HepG2 (cell line): ENCODE measurements around the gene HOXA6. TPM values are rescaled to one million over a fixed set of nuclear protein-coding genes. Genes with fewer than 3 reads are reported as not detected.

Experiments used
- ATAC-seq: fragments of 200-7000 bp; cut with Tn5 transposase; 3 replicates; pipeline ENCODE4 v1.9.1; 2020; ENCODE audit warnings: mild to moderate bottlenecking, moderate library complexity
- BruUV-seq: library from RNA; stranded (reverse); fragments of 400-500 nt; replicated peaks from 2 replicates; lab custom pipeline; 2021; lab: Mats Ljungman, UMichigan
- CTCF ChIA-PET: fragments of 300-600 bp; formaldehyde crosslinking; extraction: SDS; loops from one replicate; lab custom pipeline; 2021; ENCODE audit warnings: low total read pairs, inconsistent platforms, low intra/inter-chr PET ratio; lab: Yijun Ruan, JAX
- POLR2A ChIA-PET: fragments of 350-600 bp; sonication (Branson Sonifier 250); formaldehyde crosslinking; loops from one replicate; lab custom pipeline; 2020; ENCODE audit warnings: antibody characterized with exemption, inconsistent platforms; lab: Yijun Ruan, JAX
- DNase-seq: peaks from one replicate; pipeline ENCODE4 v3.0.0-alpha.2; 2015; ENCODE audit warnings: low spot score
- FAIRE-seq: peaks from 3 replicates; lab custom pipeline; 2011; peaks lifted over from hg19 to GRCh38; lab: Jason Lieb, UNC
- H2AFZ ChIP-seq: one replicate; pipeline ENCODE4 v1.6.1; 2011; ENCODE audit warnings: low read length, inconsistent platforms
- H3K27ac ChIP-seq: fragments of 300-600 bp; 3 replicates; pipeline ENCODE4 v1.8.0; 2011; ENCODE audit warnings: mixed run types, mild to moderate bottlenecking, mixed read lengths, low read length, inconsistent platforms; ENCODE audit not compliant: insufficient read depth; ENCODE audit errors: extremely low read length
- H3K27me3 ChIP-seq, 2 experiments: fragments of 200-600 bp in 1 of 2; 2 replicates in 1 of 2; 3 replicates in 1 of 2; pipeline versions ENCODE4 v1.6.0 to v1.8.0; 2011; ENCODE audit warnings: low read length in 2 of 2, mild to moderate bottlenecking in 2 of 2, moderate library complexity in 2 of 2, inconsistent platforms in 1 of 2; ENCODE audit not compliant: insufficient read depth in 2 of 2, control insufficient read depth in 1 of 2
- H3K36me3 ChIP-seq, 2 experiments: fragments of 200-600 bp in 1 of 2; replicated peaks in 1 of 2; 2 replicates in 1 of 2; 3 replicates in 1 of 2; pipeline versions ENCODE4 v1.5.1 to v1.8.0; 2011; ENCODE audit warnings: low read length in 2 of 2, inconsistent platforms in 1 of 2; ENCODE audit not compliant: insufficient read depth in 2 of 2, control insufficient read depth in 1 of 2
- H3K4me1 ChIP-seq: 2 replicates; pipeline ENCODE4 v1.5.1; 2012; ENCODE audit warnings: low read length, inconsistent platforms; ENCODE audit not compliant: insufficient read depth
- H3K4me2 ChIP-seq: 2 replicates; pipeline ENCODE4 v1.6.0; 2011; ENCODE audit warnings: low read depth, low read length, inconsistent platforms
- H3K4me3 ChIP-seq, 3 experiments: fragments of 200-600 bp in 1 of 3; sonication (generic), shearing (Covaris generic) in 1 of 3; replicated peaks in 1 of 3; 2 replicates each; pipeline ENCODE4 v1.5.1; 2011 to 2016; ENCODE audit warnings: low read length in 3 of 3, inconsistent platforms in 2 of 3, low read depth in 2 of 3, mild to moderate bottlenecking in 2 of 3, control low read depth in 1 of 3, mixed read lengths in 1 of 3; ENCODE audit not compliant: insufficient read depth in 1 of 3
- H3K79me2 ChIP-seq: one replicate; pipeline ENCODE4 v1.6.1; 2011; ENCODE audit warnings: low read length, inconsistent platforms; ENCODE audit not compliant: insufficient read depth
- H3K9ac ChIP-seq: 2 replicates; pipeline ENCODE4 v1.6.0; 2011; ENCODE audit warnings: mild to moderate bottlenecking, low read depth, low read length, inconsistent platforms; ENCODE audit not compliant: insufficient read depth
- H3K9me3 ChIP-seq: 2 replicates; pipeline ENCODE4 v1.5.1; 2012; ENCODE audit warnings: mild to moderate bottlenecking, low read length
- H4K20me1 ChIP-seq: 2 replicates; pipeline ENCODE4 v1.6.0; 2011; ENCODE audit warnings: inconsistent platforms, mild to moderate bottlenecking, low read length, moderate library complexity; ENCODE audit not compliant: insufficient read depth
- HMG20A ChIP-seq: IDR thresholded peaks from 2 replicates; pipeline ENCODE4 v1.6.1; 2016; ENCODE audit warnings: borderline replicate concordance
- MED13 ChIP-seq: sonication (generic); formaldehyde crosslinking; IDR thresholded peaks from 2 replicates; pipeline ENCODE4 v1.5.0; 2020; ENCODE audit warnings: missing genetic modification reagents
- NFE2 ChIP-seq: sonication (generic); formaldehyde crosslinking; IDR thresholded peaks from 2 replicates; pipeline ENCODE4 v1.4.0; 2020; ENCODE audit warnings: missing genetic modification reagents
- RFXANK ChIP-seq: IDR thresholded peaks from 2 replicates; pipeline ENCODE4 v1.6.1; 2016
- SOX13 ChIP-seq, 3 experiments: fragments of 450-650 bp in 1 of 3; sonication (generic) in 1 of 3; formaldehyde crosslinking in 1 of 3; IDR thresholded peaks in 2 of 3; conservative IDR thresholded peaks in 1 of 3; 2 replicates each; pipeline versions ENCODE4 v1.5.0 to v1.6.1; 2016 to 2020; ENCODE audit warnings: antibody characterized with exemption in 1 of 3, mild to moderate bottlenecking in 1 of 3, missing compliant biosample characterization in 1 of 3, missing genetic modification reagents in 1 of 3, moderate library complexity in 1 of 3
- SRY ChIP-seq: sonication (generic); formaldehyde crosslinking; IDR thresholded peaks from 2 replicates; pipeline ENCODE4 v1.8.0; 2022; ENCODE audit warnings: mild to moderate bottlenecking, missing genetic modification reagents
- ZNF121 ChIP-seq: sonication (generic); formaldehyde crosslinking; IDR thresholded peaks from 2 replicates; pipeline ENCODE4 v1.5.0; 2020; ENCODE audit warnings: mild to moderate bottlenecking, missing genetic modification reagents
- ZNF264 ChIP-seq: sonication (generic); formaldehyde crosslinking; IDR thresholded peaks from 2 replicates; pipeline ENCODE4 v1.4.0; 2020; ENCODE audit warnings: missing genetic modification reagents
- WGBS: methylation state at CpG from one replicate; pipeline ENCODE4 v1.1.6; 2017; ENCODE audit warnings: low lambda C conversion rate; 5-methylcytosine and 5-hydroxymethylcytosine counted together
- in situ Hi-C: cut with HindIII; loops from 2 replicates; pipeline ENCODE4 v1.10.0; 2017; ENCODE audit warnings: low pct_unique_long_range_greater_than_20kb; ENCODE audit not compliant: extremely low pct_ligation_motif_present
- intact Hi-C: fragments of 100-400 bp; cut with micrococcal nuclease; formaldehyde crosslinking; loops from one replicate; pipeline ENCODE4 v1.10.0; 2022; ENCODE audit not compliant: unreplicated experiment
- polyA plus RNA-seq, 8 experiments: library from polyadenylated mRNA; depleted of rRNA in 3 of 8; stranded (reverse) in 7 of 8; unstranded in 1 of 8; fragments of >200 nt; fragmentation: Illumina TruSeq in 4 of 8; extraction: Trizol in 4 of 8; gene quantifications; 2 replicates each; pipeline versions ENCODE4 v1.2.1 to v1.2.3, GENCODE V29; 2011 to 2016; ENCODE audit warnings: low read depth in 4 of 8, missing spikeins in 1 of 8, mixed read lengths in 1 of 8; ENCODE audit not compliant: insufficient read depth in 1 of 8
- total RNA-seq, 5 experiments: library from RNA; depleted of rRNA; stranded (reverse); fragments of >200 nt; fragmentation: Illumina TruSeq; extraction: Trizol; gene quantifications; 2 replicates each; pipeline ENCODE4 v1.2.3, GENCODE V29; 2016; ENCODE audit warnings: low read depth in 1 of 5
- TF ChIP-seq, protein P1 (sequence below): sonication (generic); formaldehyde crosslinking; conservative IDR thresholded peaks from 2 replicates; pipeline ENCODE4 v1.4.0; 2020; ENCODE audit warnings: missing genetic modification reagents
- TF ChIP-seq, protein P2 (sequence below): sonication (generic); formaldehyde crosslinking; conservative IDR thresholded peaks from 2 replicates; pipeline ENCODE4 v1.5.0; 2020; ENCODE audit warnings: missing genetic modification reagents
- TF ChIP-seq, protein P3 (sequence below): sonication (generic); formaldehyde crosslinking; IDR thresholded peaks from 2 replicates; pipeline ENCODE4 v1.8.1; 2023; ENCODE audit warnings: mild to moderate bottlenecking, missing genetic modification reagents
- TF ChIP-seq, protein P4 (sequence below): IDR thresholded peaks from 2 replicates; pipeline ENCODE4 v1.6.1; 2016; ENCODE audit warnings: missing compliant biosample characterization, missing genetic modification reagents, borderline replicate concordance

HOXA6 gene
- total and polyA plus RNA-seq, 2 of the 13 experiments (the other 11 are each of a cell fraction or from before 2014, with no cell fraction given) = 1.3 to 1.5 TPM

DNA sequence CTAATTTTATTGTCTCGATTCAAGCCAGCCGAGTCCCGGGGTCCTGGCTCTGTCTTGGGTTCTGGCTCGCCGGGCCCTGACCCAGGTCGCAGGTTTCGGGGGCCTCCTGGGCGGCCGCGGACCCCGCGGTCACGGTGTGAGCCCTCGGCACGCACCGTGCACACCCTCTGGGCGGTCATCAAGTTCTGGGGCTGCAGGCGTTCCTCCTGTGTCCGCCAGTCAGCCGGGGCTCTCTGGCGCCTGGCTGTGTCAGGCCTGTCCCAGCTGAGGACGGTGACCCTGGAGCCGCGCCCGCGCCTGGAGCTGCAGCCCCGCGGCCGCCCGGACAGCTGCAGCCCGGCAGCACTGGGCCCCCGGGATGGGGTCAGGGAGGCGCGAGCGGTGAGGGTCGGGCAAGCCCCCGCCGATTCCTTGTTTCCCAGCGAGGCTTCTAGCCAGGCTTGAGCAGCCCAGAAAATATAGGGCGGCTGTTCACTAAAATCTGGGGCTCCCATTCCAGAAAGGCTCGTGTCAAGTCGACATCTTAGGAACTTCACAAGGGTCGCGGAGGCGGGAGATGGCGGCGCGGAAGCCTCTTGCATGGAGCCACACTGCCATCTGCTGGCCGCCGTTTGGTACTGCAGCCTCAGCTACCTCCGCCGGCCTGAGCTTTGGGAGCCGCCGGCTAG lies 13.1 kb upstream of the HOXA6 start (continued):
- TF ChIP-seq SOX13 (IDR thresholded peaks at IDR 0.05) (no peak), SOX13 (CRISPR knock-in tag; conservative IDR thresholded peaks at IDR 0.05 in 1 of 2, IDR thresholded peaks at IDR 0.05 in 1 of 2) (no peak), SRY (CRISPR knock-in tag) (no peak), ZNF121 (CRISPR knock-in tag) (no peak)
- TF ChIP-seq, all 625 proteins: peak for 104

DNA sequence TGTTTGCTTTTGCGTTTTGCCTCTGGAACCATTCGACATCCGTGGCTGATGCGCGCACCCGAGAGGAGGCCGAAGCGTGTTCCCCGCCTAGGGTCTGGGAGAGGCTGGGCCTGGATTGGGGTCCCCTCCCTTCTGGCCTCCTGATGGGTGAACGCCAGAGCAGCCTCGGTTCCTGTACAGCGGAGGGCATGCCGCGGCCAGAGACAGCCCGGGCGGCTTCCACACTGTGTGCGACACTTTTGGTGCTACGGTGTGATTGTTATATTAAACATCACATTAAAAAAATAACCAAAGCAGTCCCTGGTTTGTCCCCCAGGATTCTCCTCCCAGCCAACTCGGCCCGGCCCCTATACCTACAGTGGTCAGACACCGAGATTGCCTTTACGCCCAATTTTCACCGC lies 12.6 kb upstream of the HOXA6 start:
- no peaks in the 10 kb centered on the region for H3K9me3 ChIP-seq
- H3K27ac ChIP-seq = no peak overlapping the region
- peak overlapping the region; percentile 85 for H3K4me2 ChIP-seq
- no peaks in the 10 kb centered on the region for H3K79me2 ChIP-seq
- H3K36me3 ChIP-seq = no peaks in the 10 kb centered on the region
- DNase-seq (no peak), FAIRE-seq (no peak), ATAC-seq (no peak)
- peak overlapping the region in 1 of 3 experiments; percentile 68; a peak in 1 of 6 replicates for H3K4me3 ChIP-seq
- no peak overlapping the region for H3K9ac ChIP-seq
- no TSS peak for BruUV-seq
- intact Hi-C loops (loop anchor here (5.0 kb wide), 1 partner anchor 478 kb away; no protein-coding TSS in a partner anchor), in situ Hi-C loops (loop anchor here (25.0 kb wide), 1 partner anchor 1073 kb away; no protein-coding TSS in a partner anchor)
- POLR2A ChIA-PET = interaction anchor here (1.3 kb wide), 1 partner anchor 10 kb away, joined by 10 read pairs; no protein-coding TSS in a partner anchor
- no peak overlapping the region for H2AFZ ChIP-seq
- peaks cover 14% of the 10 kb centered on the region for H3K4me1 ChIP-seq
- H3K27me3 ChIP-seq = peaks cover 4 to 44% of the 10 kb centered on the region in 2 experiments
- H4K20me1 ChIP-seq = no peaks in the 10 kb centered on the region
- CTCF ChIA-PET = interaction anchor here (1.3 to 1.7 kb wide), 7 partner anchors 9 to 790 kb away, joined by 3 to 13 read pairs (median 8); no protein-coding TSS in a partner anchor
- WGBS = 90% methylated on average over 23 of the region's 23 CpGs
- TF ChIP-seq, protein P1, sequence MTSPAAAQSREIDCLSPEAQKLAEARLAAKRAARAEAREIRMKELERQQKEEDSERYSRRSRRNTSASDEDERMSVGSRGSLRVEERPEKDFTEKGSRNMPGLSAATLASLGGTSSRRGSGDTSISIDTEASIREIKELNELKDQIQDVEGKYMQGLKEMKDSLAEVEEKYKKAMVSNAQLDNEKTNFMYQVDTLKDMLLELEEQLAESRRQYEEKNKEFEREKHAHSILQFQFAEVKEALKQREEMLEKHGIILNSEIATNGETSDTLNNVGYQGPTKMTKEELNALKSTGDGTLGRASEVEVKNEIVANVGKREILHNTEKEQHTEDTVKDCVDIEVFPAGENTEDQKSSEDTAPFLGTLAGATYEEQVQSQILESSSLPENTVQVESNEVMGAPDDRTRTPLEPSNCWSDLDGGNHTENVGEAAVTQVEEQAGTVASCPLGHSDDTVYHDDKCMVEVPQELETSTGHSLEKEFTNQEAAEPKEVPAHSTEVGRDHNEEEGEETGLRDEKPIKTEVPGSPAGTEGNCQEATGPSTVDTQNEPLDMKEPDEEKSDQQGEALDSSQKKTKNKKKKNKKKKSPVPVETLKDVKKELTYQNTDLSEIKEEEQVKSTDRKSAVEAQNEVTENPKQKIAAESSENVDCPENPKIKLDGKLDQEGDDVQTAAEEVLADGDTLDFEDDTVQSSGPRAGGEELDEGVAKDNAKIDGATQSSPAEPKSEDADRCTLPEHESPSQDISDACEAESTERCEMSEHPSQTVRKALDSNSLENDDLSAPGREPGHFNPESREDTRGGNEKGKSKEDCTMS = no peak
- TF ChIP-seq, protein P2, sequence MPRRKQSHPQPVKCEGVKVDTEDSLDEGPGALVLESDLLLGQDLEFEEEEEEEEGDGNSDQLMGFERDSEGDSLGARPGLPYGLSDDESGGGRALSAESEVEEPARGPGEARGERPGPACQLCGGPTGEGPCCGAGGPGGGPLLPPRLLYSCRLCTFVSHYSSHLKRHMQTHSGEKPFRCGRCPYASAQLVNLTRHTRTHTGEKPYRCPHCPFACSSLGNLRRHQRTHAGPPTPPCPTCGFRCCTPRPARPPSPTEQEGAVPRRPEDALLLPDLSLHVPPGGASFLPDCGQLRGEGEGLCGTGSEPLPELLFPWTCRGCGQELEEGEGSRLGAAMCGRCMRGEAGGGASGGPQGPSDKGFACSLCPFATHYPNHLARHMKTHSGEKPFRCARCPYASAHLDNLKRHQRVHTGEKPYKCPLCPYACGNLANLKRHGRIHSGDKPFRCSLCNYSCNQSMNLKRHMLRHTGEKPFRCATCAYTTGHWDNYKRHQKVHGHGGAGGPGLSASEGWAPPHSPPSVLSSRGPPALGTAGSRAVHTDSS (CRISPR knock-in tag) = no peak
- TF ChIP-seq NFE2 (CRISPR knock-in tag) = no peak
- TF ChIP-seq, protein P3, sequence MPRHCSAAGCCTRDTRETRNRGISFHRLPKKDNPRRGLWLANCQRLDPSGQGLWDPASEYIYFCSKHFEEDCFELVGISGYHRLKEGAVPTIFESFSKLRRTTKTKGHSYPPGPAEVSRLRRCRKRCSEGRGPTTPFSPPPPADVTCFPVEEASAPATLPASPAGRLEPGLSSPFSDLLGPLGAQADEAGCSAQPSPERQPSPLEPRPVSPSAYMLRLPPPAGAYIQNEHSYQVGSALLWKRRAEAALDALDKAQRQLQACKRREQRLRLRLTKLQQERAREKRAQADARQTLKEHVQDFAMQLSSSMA (CRISPR knock-in tag) = no peak
- TF ChIP-seq MED13 (CRISPR knock-in tag) = no peak
- no peak for TF ChIP-seq RFXANK (CRISPR knock-in tag)
- no peak for TF ChIP-seq ZNF264 (CRISPR knock-in tag)
- TF ChIP-seq, protein P4, sequence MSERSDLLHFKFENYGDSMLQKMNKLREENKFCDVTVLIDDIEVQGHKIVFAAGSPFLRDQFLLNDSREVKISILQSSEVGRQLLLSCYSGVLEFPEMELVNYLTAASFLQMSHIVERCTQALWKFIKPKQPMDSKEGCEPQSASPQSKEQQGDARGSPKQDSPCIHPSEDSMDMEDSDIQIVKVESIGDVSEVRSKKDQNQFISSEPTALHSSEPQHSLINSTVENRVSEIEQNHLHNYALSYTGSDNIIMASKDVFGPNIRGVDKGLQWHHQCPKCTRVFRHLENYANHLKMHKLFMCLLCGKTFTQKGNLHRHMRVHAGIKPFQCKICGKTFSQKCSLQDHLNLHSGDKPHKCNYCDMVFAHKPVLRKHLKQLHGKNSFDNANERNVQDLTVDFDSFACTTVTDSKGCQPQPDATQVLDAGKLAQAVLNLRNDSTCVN (CRISPR knock-in tag) = no peak
- TF ChIP-seq HMG20A (CRISPR knock-in tag) = no peak
